Cardiac fibroblast (primary cell): ENCODE data around the gene SDK1.

ENCODE experiments used
- DNase-seq, 2 donors: peaks; one replicate each; pipeline versions ENCODE4 v3.0.0 to v3.0.0-alpha.2; 2010; ENCODE audit warnings: low read depth in 2 of 2
- H3K4me3 ChIP-seq, 2 donors: replicated peaks in 1 of 2; 1 replicate in 1 of 2; 2 replicates in 1 of 2; pipeline ENCODE4 v1.5.1; 2011; ENCODE audit warnings: low read depth in 2 of 2, low read length in 2 of 2, mild to moderate bottlenecking in 2 of 2, moderate library complexity in 1 of 2
- TF ChIP-seq, protein P1 (sequence below): IDR thresholded peaks from one replicate; pipeline ENCODE4 v1.5.1; 2011; ENCODE audit warnings: low read depth, mild to moderate bottlenecking, low read length, inconsistent platforms

Gene SDK1

DNA sequence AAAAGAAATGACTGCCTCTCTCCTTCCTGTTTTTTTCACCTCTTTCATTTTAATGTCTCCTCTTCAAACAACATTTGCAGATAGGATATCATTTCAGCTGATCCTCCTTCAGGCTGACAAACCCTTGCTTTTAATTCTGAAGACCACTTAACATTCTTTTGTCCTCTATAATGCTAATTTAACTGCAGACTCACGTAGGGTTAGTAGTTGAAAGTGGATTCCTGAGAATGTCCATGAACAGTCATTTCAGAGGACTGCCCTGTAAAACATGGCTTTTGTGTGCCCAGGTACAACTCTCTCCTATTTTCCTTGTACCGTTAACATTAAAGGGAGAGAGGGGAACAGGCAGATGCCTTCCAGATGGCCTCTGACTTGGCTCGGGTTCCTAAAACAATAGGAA lies 524.4 kb downstream of the SDK1 start:
- TF ChIP-seq, protein P1, sequence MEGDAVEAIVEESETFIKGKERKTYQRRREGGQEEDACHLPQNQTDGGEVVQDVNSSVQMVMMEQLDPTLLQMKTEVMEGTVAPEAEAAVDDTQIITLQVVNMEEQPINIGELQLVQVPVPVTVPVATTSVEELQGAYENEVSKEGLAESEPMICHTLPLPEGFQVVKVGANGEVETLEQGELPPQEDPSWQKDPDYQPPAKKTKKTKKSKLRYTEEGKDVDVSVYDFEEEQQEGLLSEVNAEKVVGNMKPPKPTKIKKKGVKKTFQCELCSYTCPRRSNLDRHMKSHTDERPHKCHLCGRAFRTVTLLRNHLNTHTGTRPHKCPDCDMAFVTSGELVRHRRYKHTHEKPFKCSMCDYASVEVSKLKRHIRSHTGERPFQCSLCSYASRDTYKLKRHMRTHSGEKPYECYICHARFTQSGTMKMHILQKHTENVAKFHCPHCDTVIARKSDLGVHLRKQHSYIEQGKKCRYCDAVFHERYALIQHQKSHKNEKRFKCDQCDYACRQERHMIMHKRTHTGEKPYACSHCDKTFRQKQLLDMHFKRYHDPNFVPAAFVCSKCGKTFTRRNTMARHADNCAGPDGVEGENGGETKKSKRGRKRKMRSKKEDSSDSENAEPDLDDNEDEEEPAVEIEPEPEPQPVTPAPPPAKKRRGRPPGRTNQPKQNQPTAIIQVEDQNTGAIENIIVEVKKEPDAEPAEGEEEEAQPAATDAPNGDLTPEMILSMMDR: no peak
- no peak for DNase-seq
- no peak overlapping the region for H3K4me3 ChIP-seq

DNA sequence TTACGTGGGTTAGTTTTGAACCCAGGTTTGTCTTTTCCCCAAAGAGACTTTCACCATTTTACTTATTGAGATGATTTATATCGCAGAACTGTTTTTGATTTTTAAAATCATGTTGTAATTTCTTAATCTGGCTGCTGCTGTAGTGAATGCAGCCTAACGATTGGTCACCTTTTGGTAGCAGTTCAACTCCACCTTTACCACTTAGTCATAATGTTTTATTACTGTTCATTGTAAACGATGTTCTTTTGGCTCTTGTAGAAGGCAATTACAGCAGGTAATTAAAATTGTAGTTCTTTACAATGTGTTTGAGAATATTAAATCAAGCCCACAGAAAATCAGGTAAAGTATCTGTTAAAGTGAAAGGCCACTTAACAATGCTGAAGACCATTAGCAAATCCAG lies 531.1 kb downstream of the SDK1 start:
- TF ChIP-seq, protein P1: no peak
- no peak overlapping the region for H3K4me3 ChIP-seq
- no peak for DNase-seq

DNA sequence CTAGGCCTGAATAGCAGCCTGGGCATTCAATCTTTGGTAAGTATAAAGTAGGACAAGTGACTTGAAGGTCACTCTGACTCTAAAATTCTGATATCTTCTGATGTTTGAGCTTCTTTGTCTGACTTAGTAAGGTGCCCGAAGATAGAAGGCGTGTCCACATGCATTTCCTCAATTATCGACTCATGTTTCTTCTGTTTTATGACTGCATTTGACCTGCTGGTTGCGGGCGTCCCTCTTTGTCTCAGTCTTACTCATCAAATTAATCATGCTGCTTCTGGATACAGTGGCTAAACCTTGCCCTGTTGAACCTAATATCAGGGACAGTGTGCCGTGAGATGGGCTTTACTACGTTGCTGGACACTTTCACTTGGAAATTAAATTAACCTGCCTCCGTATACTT lies 534.1 kb downstream of the SDK1 start:
- DNase-seq: peak in 1 of 2 donors; percentile 28
- H3K4me3 ChIP-seq: no peak overlapping the region
- TF ChIP-seq, protein P1: no peak

DNA sequence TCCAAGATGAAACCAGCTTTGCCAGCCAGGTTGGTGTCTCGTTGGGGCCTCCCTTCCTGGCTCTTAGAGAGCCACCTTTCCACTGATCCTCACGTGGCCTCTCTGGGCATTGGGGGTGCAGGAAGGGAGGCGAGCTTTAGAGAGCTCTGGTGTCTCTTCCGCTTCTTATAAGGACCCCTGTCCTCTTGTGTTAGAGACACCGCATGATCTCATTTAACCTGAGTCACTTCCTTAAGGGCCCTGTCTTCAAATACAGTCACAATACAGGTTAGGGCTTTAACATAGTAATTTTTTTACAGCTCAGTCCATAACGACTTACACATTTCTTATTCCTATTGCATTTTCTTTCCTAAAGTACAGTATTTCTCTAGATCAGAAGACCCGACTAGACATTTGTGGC lies 535.8 kb downstream of the SDK1 start:
- DNase-seq: no peak
- H3K4me3 ChIP-seq: no peak overlapping the region
- TF ChIP-seq, protein P1: no peak

DNA sequence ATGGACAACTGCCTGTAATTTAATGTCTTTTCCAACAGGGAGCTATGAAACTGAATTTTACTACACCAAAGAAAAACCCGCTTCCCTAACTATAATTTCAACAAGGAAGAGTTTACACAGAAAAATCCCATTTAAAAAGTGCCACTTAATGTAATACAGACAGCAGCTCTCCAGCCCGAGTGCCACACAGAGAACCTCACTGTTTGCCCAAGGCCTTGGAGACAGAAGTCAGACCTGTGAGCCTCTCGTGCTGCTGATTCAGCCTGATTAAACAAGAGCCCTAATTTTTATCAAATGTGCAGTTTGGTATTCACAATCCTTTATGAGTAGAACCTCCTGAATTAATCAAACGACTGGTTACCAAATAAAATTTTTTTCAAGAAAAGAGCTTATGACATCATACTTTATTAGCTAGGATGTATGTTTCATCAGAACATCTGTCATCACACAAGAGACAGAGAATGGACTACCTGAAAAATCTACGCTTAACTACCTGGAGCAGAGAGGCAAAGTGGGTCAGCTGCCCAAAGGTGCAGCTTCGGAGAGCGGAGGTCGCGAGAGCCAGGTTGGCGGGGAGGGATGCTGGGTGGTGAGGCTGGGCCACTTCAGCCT lies 543.6 kb downstream of the SDK1 start:
- no peak for DNase-seq
- TF ChIP-seq, protein P1: no peak
- no peak overlapping the region for H3K4me3 ChIP-seq

DNA sequence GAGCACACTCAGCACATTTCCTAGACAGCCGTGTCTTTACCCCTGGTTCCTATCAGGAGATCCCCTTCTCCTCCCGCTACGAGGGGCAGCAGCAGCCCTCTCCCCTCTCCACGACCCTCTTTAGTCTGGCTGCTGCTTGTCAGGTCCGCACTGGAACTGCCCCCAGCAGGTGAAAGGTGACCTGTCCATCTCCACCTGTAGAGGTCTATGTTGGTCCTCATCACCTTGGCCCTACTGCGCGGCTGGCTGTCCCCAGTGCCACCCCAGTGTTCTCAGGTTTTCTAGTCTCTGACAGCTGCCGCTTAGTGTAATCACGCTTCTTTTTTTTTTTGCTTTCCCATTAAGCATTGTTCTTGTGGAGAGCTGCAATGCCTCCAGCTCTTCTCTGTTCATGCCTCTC lies 545.7 kb downstream of the SDK1 start:
- DNase-seq: no peak
- TF ChIP-seq, protein P1: no peak
- no peak overlapping the region for H3K4me3 ChIP-seq

DNA sequence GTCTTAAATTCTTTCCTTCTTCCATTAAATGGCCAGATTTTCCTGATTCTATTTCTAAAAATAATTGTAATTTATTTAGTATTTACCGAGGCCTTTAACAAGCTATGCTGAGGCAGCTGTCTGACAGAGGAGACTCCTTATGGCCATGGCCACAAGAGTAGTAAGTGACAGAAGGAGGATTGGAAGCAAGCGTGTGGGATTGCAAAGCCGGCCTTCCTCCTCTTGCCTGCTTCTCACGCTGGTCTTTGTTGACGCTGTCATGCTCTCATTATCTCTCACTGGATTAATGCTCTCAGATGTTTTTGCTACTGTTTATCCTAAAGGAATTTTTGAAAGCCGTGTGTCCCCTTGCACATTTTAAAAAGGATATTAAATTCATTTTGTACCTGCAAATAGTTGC lies 546.3 kb downstream of the SDK1 start:
- no peak for DNase-seq
- TF ChIP-seq, protein P1: no peak
- no peak overlapping the region for H3K4me3 ChIP-seq
